Activated T-helper 17 cell treated with anti-CD3 and anti-CD28 coated beads, Interleukin-2, amount 50 U/mL, for 72 hours (primary cell): Measurements from ENCODE around the gene DHX8. TPM values are rescaled to one million over a fixed set of nuclear protein-coding genes. Genes with fewer than 3 reads are reported as not detected.
A peak's percentile ranks its signal among the peaks of the same experiment; 100 is the strongest.
"Not testable (repeated sequence)": the region's sequence is repeated elsewhere in the genome, so short reads cannot be mapped to it uniquely, and the experiment has no call there.

ENCODE experiments used
- ATAC-seq: fragments of 150-1000 bp; cut with Tn5 transposase; replicated peaks from 2 replicates; pipeline ENCODE4 v1.10.0; 2021; ENCODE audit warnings: mild to moderate bottlenecking, moderate library complexity
- H3K27ac Mint-ChIP-seq: one replicate; pipeline ENCODE4 v1.8.0; 2022; ENCODE audit warnings: mixed read lengths
- H3K27me3 Mint-ChIP-seq: one replicate; pipeline ENCODE4 v1.8.0; 2022; ENCODE audit warnings: mixed read lengths
- H3K36me3 Mint-ChIP-seq: one replicate; pipeline ENCODE4 v1.8.0; 2022; ENCODE audit warnings: low read depth, mild to moderate bottlenecking, mixed read lengths
- H3K4me1 Mint-ChIP-seq: one replicate; pipeline ENCODE4 v1.8.0; 2022; ENCODE audit warnings: mixed read lengths
- H3K4me3 Mint-ChIP-seq: one replicate; pipeline ENCODE4 v1.8.0; 2022; ENCODE audit warnings: mild to moderate bottlenecking, mixed read lengths
- H3K9me3 Mint-ChIP-seq: one replicate; pipeline ENCODE4 v1.8.0; 2022; ENCODE audit warnings: mixed read lengths
- total RNA-seq, 2 donors: library from RNA; stranded (reverse); gene quantifications; one replicate each; pipeline ENCODE4 v1.2.3, GENCODE V29; 2022

DHX8 gene
- 10 to 100 TPM; 34.0 to 51.1 TPM for total RNA-seq

DNA sequence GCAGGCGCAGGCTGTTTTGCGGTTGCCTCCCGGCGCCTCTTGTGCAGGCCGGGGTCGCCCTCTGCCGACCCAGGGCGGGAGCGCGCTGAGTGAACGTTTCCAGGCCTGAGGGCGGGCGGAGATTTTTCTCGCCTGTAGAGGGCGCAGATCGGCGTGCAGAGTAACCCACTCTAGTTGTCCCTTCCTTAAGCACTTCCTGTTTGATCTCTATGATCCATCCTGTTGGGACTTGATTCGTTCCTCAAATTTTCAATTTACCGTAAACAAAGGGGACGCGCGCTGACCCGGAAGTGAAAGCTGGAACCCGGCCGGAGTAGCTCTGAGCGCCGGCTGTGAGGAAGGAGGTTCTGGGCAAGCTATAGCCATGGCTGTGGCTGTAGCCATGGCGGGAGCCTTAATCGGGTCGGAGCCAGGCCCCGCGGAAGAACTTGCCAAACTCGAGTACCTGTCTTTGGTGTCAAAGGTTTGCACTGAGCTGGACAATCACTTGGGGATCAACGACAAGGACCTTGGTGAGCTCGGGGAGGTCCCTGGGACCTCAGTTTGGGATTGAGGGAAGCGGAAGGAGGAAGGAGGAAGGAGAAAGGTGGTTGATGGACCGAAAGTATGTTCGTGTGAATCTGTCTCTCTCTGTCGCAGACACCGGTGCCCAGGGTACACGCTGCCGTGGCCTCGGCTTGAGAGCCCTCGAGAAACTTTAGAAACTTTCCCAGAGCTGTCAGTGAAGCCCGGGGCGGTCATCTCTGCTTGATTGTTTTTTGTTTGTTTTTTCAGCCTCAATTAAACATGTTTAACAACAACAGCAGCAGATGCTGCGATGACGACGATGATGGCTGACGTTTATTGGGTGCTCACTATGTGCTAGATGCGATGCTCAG lies at the start of gene DHX8:
Gene DHX8 (plus strand): TSS at position 302 of the 878 bp plus-strand sequence. CDS start 63 bp downstream, at position 365.
- Mint-ChIP-seq H3K36me3 (peaks cover 8% of the 10 kb centered on the region), H3K4me1 (peaks cover 8% of the 10 kb centered on the region), H3K4me3 (peak within 1 kb of the TSS; percentile 100), H3K9me3 (no peaks in the 10 kb centered on the region), H3K27ac (peak within 1 kb of the TSS; percentile 100), H3K27me3 (no peaks in the 10 kb centered on the region)
- ATAC-seq: peak; percentile 98

DNA sequence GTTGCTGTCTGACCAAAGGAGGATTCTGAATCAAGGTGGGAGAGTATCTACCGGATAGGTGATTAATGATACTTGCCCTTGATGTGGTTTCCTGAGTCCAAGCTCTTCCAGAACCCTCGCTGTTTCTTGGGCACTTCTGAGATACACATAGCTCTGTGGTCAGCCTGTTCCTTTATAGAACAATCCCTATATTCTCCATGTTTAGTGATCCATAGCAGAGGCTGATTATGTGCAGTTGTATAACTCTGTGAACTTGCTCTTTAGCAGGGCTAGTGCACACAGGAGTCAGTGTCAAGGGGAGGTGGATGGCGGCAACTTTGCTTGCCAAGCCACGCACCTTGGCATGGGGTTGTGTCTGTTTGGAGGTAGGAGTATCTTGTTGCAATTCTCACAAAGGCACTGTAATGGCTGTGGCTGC lies 48.9 kb upstream of the DHX8 start:
- H3K9me3 Mint-ChIP-seq: no peaks in the 10 kb centered on the region
- H3K4me1 Mint-ChIP-seq: no peaks in the 10 kb centered on the region
- no peak for ATAC-seq
- H3K27ac Mint-ChIP-seq: no peak overlapping the region
- H3K4me3 Mint-ChIP-seq: no peak overlapping the region
- no peaks in the 10 kb centered on the region for H3K36me3 Mint-ChIP-seq
- H3K27me3 Mint-ChIP-seq: peaks cover 29% of the 10 kb centered on the region

DNA sequence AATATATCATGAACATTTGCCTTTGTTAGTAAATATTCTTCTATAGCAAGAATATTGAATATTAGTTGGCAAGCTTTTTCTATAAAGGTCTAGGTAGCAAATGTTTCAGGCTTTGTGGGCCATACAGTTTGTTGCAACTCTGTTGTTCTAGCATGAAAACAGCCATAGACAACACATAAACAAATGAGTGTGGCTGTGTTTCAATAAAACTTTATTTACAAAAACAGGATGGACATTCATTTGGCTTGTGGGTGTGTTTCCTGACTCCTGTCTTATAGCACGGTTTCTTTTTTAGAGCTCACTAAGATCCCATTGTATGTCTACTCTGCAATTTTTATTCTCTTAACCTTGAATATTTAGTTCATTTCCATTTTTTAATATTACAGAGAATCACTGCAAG lies 46.0 kb upstream of the DHX8 start:
- no peaks in the 10 kb centered on the region for H3K4me1 Mint-ChIP-seq
- no peak overlapping the region for H3K4me3 Mint-ChIP-seq
- no peak for ATAC-seq
- no peaks in the 10 kb centered on the region for H3K36me3 Mint-ChIP-seq
- peaks cover 18% of the 10 kb centered on the region for H3K27me3 Mint-ChIP-seq
- H3K27ac Mint-ChIP-seq: no peak overlapping the region
- no peaks in the 10 kb centered on the region for H3K9me3 Mint-ChIP-seq

DNA sequence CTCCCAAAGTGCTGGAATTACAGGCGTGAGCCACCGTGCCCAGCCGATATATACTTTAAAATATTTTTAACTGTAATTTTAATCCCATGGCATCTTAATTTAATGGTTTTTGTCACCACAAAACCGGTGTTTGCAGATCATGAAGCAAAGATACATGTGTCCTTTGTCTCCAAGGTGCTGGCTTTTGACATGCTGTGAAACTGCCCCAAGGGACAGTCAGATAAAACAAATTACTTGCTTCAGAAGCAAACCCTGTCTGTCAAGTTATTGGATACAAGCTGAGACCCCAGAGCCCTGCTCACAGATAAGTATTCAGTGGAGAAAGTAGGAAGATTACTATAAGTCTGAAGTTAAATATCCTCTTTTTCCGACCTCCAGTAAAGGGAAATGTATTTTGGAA lies 45.1 kb upstream of the DHX8 start:
- Mint-ChIP-seq H3K27ac (no peak overlapping the region), H3K4me1 (no peaks in the 10 kb centered on the region), H3K4me3 (no peak overlapping the region), H3K36me3 (no peaks in the 10 kb centered on the region), H3K9me3 (no peaks in the 10 kb centered on the region), H3K27me3 (peaks cover 18% of the 10 kb centered on the region)
- ATAC-seq: no peak

DNA sequence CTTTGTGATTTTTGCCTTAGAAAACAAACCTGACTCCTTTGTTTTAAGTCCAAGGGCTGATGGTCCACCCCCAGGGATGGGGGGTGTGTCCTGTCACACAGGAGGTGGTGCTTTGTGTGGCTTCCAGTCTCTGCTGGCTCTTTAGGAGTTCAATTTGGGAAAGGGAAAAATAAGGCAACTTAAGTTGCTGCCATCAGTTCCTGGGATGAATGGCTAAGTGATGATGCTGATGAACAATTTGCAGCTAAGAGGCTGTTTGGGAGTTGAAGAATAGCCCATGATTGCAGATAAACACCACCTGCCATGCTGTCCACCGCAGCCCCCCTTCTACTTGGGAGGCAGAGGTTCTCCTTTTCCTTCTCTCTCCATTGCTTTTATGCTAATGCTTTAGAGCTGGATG lies 44.7 kb upstream of the DHX8 start:
- ATAC-seq: no peak
- H3K4me3 Mint-ChIP-seq: no peak overlapping the region
- H3K9me3 Mint-ChIP-seq: no peaks in the 10 kb centered on the region
- no peaks in the 10 kb centered on the region for H3K4me1 Mint-ChIP-seq
- H3K36me3 Mint-ChIP-seq: no peaks in the 10 kb centered on the region
- H3K27ac Mint-ChIP-seq: no peak overlapping the region
- H3K27me3 Mint-ChIP-seq: peaks cover 18% of the 10 kb centered on the region

DNA sequence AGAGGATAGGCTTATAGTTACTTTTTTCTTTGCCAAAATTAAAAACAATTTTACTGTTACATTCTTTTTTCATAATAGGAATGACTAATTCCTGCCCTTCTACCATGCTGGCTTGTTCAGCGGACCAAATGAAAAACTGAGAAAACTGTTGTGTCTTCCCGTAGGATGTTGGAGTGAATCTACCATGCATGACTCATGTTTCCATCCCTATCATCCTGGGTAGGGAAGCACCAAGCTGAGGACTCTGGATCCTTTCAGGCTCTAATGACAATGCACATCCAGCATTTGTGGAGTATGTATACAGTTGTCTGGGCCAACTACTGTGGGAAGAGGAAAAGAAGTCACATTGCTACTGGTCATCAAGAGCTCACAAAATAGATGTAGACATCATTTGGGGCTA lies 41.1 kb upstream of the DHX8 start:
- Mint-ChIP-seq H3K4me1 (no peaks in the 10 kb centered on the region), H3K36me3 (no peaks in the 10 kb centered on the region), H3K9me3 (no peaks in the 10 kb centered on the region), H3K27ac (no peak overlapping the region), H3K4me3 (no peak overlapping the region), H3K27me3 (peaks cover 5% of the 10 kb centered on the region)
- ATAC-seq: no peak

DNA sequence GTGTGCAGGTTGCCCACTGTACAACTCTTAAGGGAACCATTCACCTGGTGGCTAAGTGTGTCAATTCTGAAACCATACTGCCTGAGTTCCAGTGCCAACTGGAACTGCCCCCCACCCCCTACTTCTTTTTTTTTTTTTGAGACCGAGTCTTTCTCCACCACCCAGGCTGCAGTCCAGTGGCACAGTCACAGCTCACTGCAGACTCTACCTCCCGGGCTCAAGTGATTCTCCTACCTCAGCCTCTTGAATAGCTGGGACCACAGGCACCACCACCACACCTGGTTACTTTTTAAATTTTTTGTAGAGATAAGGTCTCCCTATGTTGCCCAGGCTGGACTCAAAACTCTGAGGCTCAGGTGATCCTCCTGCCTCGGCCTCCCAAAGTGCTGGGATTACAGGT lies 40.4 kb upstream of the DHX8 start:
- no peaks in the 10 kb centered on the region for H3K36me3 Mint-ChIP-seq
- H3K4me1 Mint-ChIP-seq: no peaks in the 10 kb centered on the region
- H3K27ac Mint-ChIP-seq: no peak overlapping the region
- no peak overlapping the region for H3K4me3 Mint-ChIP-seq
- ATAC-seq: no peak
- H3K9me3 Mint-ChIP-seq: no peaks in the 10 kb centered on the region
- peaks cover 5% of the 10 kb centered on the region for H3K27me3 Mint-ChIP-seq

DNA sequence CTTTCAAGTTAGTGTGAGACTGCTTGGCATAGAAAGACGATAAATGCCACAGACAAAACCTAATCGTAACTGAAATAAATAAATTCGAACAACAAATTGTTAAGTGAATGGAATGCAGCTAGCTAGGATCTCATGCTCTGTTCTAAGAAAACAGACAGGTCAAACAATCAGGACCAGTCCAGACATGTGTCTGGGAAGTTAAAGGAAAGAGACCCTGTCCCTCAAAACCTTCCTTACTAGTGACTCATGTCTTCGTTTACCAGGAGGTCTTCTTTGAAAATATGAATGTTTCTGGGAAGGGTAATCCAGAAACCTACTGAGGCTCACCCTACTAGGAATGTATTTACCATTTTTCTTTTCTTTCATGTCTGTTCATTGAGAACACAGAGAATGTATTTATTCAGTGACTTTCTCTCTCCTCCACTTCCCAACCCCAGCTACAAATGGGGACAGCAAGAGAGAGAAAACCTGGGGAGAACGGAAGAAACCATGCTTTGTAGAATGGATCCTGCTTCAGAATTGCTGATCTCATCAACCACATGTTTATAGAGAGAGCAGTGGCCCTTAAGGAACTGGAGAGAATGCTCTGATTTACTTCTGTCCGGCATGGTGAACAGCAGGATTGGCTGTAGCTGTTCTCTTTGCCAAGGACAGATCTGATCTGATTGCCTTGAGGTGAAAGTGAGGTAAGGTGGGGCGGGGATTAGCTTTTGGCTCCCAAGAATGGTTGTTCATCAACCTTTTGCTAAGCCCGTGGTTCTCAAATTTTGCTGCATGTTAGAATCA lies 39.4 kb upstream of the DHX8 start:
- no peaks in the 10 kb centered on the region for H3K4me1 Mint-ChIP-seq
- ATAC-seq: no peak
- H3K4me3 Mint-ChIP-seq: no peak overlapping the region
- no peaks in the 10 kb centered on the region for H3K36me3 Mint-ChIP-seq
- peaks cover 3% of the 10 kb centered on the region for H3K27me3 Mint-ChIP-seq
- no peak overlapping the region for H3K27ac Mint-ChIP-seq
- no peaks in the 10 kb centered on the region for H3K9me3 Mint-ChIP-seq

DNA sequence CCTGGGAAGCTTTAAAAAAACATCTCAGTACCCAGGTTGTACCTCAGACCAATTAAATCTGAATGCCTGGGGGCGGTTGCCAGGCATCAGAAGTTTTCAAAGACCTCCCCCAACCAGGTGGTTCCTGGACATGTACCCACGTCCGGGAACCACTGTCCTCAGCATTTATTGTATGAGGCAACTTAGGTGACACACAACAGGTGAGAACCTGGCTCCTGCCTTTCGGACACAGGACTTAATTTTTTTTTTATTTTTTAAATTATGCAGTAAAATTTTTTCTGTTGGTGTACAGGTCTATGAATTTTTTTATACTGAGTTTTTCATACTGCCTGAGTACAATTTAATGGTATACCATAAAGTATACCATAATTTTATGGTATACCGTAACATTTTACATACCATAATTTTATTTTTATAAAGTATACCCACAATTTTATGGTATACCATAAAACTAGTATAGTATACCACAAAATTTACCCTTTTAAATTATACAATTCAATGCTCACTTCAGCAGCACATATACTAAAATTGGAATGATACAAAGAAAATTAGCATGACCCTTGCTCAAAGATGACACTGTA lies 38.7 kb upstream of the DHX8 start:
- H3K4me3 Mint-ChIP-seq: no peak overlapping the region
- peaks cover 7% of the 10 kb centered on the region for H3K27me3 Mint-ChIP-seq
- H3K27ac Mint-ChIP-seq: no peak overlapping the region
- H3K4me1 Mint-ChIP-seq: no peaks in the 10 kb centered on the region
- no peaks in the 10 kb centered on the region for H3K9me3 Mint-ChIP-seq
- ATAC-seq: no peak
- no peaks in the 10 kb centered on the region for H3K36me3 Mint-ChIP-seq

DNA sequence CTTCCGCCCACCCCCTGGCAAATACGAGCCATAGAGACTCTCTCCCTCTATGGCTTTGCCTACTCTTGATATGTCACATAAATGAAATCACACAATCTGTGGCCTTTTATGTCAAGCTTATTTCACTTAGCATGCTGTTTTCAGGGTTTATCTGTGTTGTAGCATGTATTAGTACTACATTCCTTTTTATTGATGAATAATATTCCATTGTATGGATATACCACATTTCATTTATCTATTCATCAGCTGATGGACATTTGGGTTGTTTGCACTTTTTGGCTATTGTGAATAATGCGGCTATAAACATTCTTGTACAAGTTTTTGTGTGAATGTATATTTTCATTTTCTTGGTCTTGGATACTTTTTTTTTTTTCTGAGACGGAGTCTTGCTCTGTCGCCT lies 37.0 kb upstream of the DHX8 start:
- Mint-ChIP-seq H3K27ac (no peak overlapping the region), H3K4me1 (no peaks in the 10 kb centered on the region), H3K27me3 (peaks cover 7% of the 10 kb centered on the region), H3K36me3 (no peaks in the 10 kb centered on the region), H3K9me3 (no peaks in the 10 kb centered on the region), H3K4me3 (no peak overlapping the region)
- no peak for ATAC-seq

DNA sequence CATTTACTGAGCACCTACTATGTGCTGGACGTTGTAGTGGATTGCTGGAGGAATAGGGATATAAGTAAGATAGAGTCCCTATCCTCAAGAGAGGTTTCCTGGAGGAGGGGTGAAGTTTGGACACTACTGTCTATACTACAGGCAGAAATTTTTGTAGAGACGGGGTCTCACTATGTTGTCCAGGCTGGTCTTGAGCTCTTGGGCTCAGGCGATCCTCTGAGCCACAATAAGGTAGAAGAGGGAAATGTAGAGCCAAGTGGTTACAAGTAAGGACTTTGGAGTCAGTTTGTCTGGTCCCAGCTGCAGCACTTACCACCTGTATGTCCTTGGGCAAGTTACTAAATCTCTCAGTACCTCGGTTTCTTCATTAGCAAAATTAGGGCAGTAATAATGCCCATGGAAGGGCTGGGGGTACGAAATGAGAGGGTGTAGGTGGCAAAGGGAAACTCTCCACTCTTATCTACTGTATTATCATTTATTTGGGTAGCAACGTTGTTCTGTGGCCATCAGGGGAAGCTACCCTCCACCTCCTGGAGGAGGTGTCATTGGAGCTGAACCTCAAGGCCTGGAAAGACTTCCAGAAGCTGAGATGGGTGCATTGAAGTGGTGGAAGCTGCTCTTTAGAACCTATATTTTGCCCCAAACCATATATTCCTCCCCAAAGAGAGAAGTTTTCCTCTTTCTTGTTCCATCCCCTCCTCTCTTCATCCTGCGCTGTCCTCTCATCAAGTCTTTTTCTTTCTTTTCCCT lies 34.9 kb upstream of the DHX8 start:
- no peak overlapping the region for H3K4me3 Mint-ChIP-seq

DNA sequence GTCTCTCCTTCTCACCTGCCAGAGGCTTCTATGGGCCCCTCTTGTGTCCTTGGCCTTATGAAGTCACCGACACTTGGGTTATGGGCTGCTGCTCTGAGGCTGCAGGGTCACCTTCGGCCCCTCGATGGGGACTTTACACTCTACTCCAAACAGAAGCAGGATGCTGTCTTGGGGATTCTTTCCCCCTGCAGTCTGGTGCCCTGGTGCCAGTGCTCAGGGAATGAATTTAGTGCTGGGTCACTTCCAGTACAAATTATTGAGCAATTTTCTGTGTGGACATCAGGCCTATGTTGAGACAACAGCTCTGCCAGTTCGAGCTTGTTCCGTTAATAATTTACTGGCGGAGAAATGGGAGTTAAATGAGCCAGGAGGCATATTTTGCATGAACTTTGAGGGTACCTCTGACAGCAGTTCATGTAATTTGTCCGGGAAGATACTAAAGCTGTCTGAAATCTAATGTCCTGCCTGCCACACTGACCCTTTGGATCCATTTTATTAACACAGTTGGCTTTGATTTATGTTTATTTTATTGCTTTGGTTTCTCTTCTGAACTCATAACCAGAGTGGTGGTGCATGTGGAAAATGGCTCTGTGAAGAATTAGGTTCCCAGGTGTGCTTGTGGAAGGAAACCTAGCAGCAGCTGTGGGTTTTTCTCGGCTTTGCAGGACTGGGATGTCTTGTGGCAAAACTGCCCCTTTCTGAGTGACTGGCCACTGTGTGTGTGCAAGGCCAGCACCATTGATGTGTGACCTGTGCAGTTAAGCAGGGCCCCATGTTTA lies 34.1 kb upstream of the DHX8 start:
- ATAC-seq: no peak
- Mint-ChIP-seq H3K4me1 (no peaks in the 10 kb centered on the region), H3K36me3 (no peaks in the 10 kb centered on the region), H3K4me3 (no peak overlapping the region), H3K9me3 (no peaks in the 10 kb centered on the region), H3K27me3 (peaks cover 8% of the 10 kb centered on the region), H3K27ac (no peak overlapping the region)

More for the DNA sequence above, 34.9 kb upstream of the DHX8 start:
- Mint-ChIP-seq H3K9me3 (no peaks in the 10 kb centered on the region), H3K27me3 (peaks cover 7% of the 10 kb centered on the region), H3K27ac (no peak overlapping the region), H3K36me3 (no peaks in the 10 kb centered on the region), H3K4me1 (no peaks in the 10 kb centered on the region)
- ATAC-seq: no peak

DNA sequence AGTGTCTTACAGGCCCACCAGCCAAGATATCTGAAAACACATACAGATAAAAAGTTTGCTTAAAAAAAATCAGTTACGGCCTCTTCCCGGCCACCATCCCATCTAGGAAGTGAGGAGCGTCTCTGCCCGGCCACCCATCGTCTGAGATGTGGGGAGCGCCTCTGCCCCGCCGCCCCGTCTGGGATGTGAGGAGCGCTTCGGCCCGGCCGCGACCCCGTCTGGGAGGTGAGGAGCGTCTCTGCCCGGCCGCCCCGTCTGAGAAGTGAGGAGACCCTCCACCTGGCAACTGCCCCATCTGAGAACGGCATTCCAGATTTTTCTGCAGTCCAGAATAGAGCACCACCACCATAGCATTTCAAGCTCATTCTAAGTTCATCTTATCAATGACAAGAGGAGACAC lies 33.0 kb upstream of the DHX8 start:
- H3K4me1 Mint-ChIP-seq, H3K4me3 Mint-ChIP-seq, H3K9me3 Mint-ChIP-seq, H3K27ac Mint-ChIP-seq, H3K36me3 Mint-ChIP-seq, ATAC-seq: not testable (repeated sequence)
- H3K27me3 Mint-ChIP-seq: peaks cover 11% of the 10 kb centered on the region

DNA sequence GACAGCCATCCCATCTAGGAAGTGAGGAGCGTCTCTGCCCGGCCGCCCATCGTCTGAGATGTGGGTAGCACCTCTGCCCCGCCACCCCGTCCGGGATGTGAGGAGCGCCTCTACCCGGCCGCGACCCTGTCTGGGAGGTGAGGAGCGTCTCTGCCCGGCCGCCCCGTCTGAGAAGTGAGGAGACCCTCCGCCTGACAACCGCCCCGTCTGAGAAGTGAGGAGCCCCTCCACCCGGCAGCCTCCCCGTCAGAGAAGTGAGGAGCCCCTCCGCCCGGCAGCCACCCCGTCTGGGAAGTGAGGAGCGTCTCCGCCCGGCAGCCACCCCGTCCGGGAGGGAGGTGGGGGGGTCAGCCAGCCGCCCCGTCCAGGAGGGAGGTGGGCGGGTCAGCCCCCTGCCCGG lies 32.0 kb upstream of the DHX8 start:
- not testable (repeated sequence) for H3K27ac Mint-ChIP-seq, H3K27me3 Mint-ChIP-seq, H3K4me3 Mint-ChIP-seq, H3K4me1 Mint-ChIP-seq, H3K36me3 Mint-ChIP-seq, ATAC-seq, H3K9me3 Mint-ChIP-seq
